Measurements from ENCODE around the gene STK16.

The STK16 gene

GRCh38 chr2:219273937-219274336 lies 28.7 kb downstream of the STK16 start:
- peak overlapping the region; percentile 32 for H3K27ac ChIP-seq
- no peak overlapping the region for H3K4me2 ChIP-seq (ENCODE audit: low read length)
- H3K4me3 ChIP-seq (ENCODE audit: low read depth, low read length) = no peak overlapping the region
- H3K27me3 ChIP-seq (ENCODE audit: control insufficient read depth, insufficient read depth, low read length) = no peaks in the 10 kb centered on the region
- no peak overlapping the region for H3K9ac ChIP-seq
- TF ChIP-seq, protein P1, sequence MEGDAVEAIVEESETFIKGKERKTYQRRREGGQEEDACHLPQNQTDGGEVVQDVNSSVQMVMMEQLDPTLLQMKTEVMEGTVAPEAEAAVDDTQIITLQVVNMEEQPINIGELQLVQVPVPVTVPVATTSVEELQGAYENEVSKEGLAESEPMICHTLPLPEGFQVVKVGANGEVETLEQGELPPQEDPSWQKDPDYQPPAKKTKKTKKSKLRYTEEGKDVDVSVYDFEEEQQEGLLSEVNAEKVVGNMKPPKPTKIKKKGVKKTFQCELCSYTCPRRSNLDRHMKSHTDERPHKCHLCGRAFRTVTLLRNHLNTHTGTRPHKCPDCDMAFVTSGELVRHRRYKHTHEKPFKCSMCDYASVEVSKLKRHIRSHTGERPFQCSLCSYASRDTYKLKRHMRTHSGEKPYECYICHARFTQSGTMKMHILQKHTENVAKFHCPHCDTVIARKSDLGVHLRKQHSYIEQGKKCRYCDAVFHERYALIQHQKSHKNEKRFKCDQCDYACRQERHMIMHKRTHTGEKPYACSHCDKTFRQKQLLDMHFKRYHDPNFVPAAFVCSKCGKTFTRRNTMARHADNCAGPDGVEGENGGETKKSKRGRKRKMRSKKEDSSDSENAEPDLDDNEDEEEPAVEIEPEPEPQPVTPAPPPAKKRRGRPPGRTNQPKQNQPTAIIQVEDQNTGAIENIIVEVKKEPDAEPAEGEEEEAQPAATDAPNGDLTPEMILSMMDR (IDR thresholded peaks at IDR 0.05) = no peak
- H2AFZ ChIP-seq = peak overlapping the region; percentile 88
- no peaks in the 10 kb centered on the region for H3K36me3 ChIP-seq (ENCODE audit: control insufficient read depth, insufficient read depth, low read length)
- H3K9me3 ChIP-seq (ENCODE audit: control insufficient read depth, low read length) = no peaks in the 10 kb centered on the region
- H3K79me2 ChIP-seq = no peaks in the 10 kb centered on the region
- peaks cover 18% of the 10 kb centered on the region for H3K4me1 ChIP-seq

DNA sequence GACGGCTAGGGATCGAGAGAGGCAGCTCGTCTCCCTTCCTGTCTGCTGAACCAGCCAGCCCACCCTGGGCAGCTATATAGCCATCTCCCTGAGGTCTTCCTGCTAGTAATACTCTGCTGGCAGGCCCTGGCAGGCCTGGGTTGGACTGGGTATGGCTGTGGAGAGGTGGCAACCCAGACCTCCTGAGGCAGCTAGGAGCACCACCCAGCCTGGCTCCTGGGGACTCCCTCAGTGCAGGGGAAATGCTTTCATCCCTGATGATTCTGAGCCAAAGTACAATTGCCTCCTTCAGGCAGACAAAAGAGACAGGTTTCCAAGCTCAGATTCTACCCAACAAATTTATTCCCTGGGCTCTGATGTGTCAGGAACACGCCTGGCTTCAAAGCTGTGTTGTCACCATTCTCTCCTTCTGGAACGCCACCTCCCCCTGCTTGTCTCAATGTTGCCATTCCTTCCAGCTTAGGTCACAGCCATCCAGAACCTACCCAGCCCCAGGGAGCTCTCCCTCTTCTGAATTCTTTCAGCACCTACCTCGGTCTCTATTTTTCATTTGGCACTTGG lies 29.2 kb downstream of the STK16 start:
- peak overlapping the region; percentile 88 for H2AFZ ChIP-seq
- H3K27ac ChIP-seq = peak overlapping the region; percentile 32
- H3K9ac ChIP-seq = no peak overlapping the region
- no peaks in the 10 kb centered on the region for H3K79me2 ChIP-seq
- H3K4me1 ChIP-seq = peaks cover 18% of the 10 kb centered on the region
- no peaks in the 10 kb centered on the region for H3K9me3 ChIP-seq (ENCODE audit: control insufficient read depth, low read length)
- H3K27me3 ChIP-seq (ENCODE audit: control insufficient read depth, insufficient read depth, low read length) = no peaks in the 10 kb centered on the region
- TF ChIP-seq, protein P1 (IDR thresholded peaks at IDR 0.05) = no peak
- no peak overlapping the region for H3K4me3 ChIP-seq (ENCODE audit: low read depth, low read length)
- peak overlapping the region; percentile 11 for H3K4me2 ChIP-seq (ENCODE audit: low read length)
- H3K36me3 ChIP-seq (ENCODE audit: control insufficient read depth, insufficient read depth, low read length) = no peaks in the 10 kb centered on the region

- H3K9me3 ChIP-seq (ENCODE audit: control insufficient read depth, low read length) = no peaks in the 10 kb centered on the region
- H2AFZ ChIP-seq = peak overlapping the region; percentile 74
- H3K9ac ChIP-seq = no peak overlapping the region
- H3K4me1 ChIP-seq = peaks cover 23% of the 10 kb centered on the region
- H3K36me3 ChIP-seq (ENCODE audit: control insufficient read depth, insufficient read depth, low read length) = no peaks in the 10 kb centered on the region
- TF ChIP-seq, protein P1 (IDR thresholded peaks at IDR 0.05) = peak; percentile 100
- no peaks in the 10 kb centered on the region for H3K79me2 ChIP-seq
- peak overlapping the region; percentile 69 for H3K4me2 ChIP-seq (ENCODE audit: low read length)
- H3K27me3 ChIP-seq (ENCODE audit: control insufficient read depth, insufficient read depth, low read length) = no peaks in the 10 kb centered on the region
- H3K27ac ChIP-seq = peak overlapping the region; percentile 82
- peak overlapping the region; percentile 72 for H3K4me3 ChIP-seq (ENCODE audit: low read depth, low read length)
These were observed 32.7 kb downstream of the STK16 start for GRCh38 chr2:219277703-219278654.

GRCh38 chr2:219278655-219279150 lies 33.4 kb downstream of the STK16 start:
- H2AFZ ChIP-seq = peak overlapping the region; percentile 74
- TF ChIP-seq, protein P1 (IDR thresholded peaks at IDR 0.05) = no peak
- peak overlapping the region; percentile 72 for H3K4me3 ChIP-seq (ENCODE audit: low read depth, low read length)
- H3K9me3 ChIP-seq (ENCODE audit: control insufficient read depth, low read length) = no peaks in the 10 kb centered on the region
- H3K36me3 ChIP-seq (ENCODE audit: control insufficient read depth, insufficient read depth, low read length) = no peaks in the 10 kb centered on the region
- H3K27me3 ChIP-seq (ENCODE audit: control insufficient read depth, insufficient read depth, low read length) = no peaks in the 10 kb centered on the region
- H3K4me1 ChIP-seq = peaks cover 23% of the 10 kb centered on the region
- no peaks in the 10 kb centered on the region for H3K79me2 ChIP-seq
- no peak overlapping the region for H3K9ac ChIP-seq
- H3K27ac ChIP-seq = peak overlapping the region; percentile 82
- H3K4me2 ChIP-seq (ENCODE audit: low read length) = peak overlapping the region; percentile 69
